Measurements from ENCODE around the gene SERPINB12. TPM values are rescaled to one million over a fixed set of nuclear protein-coding genes. Genes with fewer than 3 reads are reported as not detected.
A peak's percentile ranks its signal among the peaks of the same experiment; 100 is the strongest.

SERPINB12 gene
- total RNA-seq, 1 donor from 2014 or later = not detected

GRCh38 chr18:63508596-63508995, 33.6 kb upstream of the SERPINB12 start:
- Mint-ChIP-seq H3K27me3 (ENCODE audit: low read depth) (peaks cover 3% of the 10 kb centered on the region), H3K36me3 (ENCODE audit: low read depth) (no peaks in the 10 kb centered on the region), H3K9me3 (no peaks in the 10 kb centered on the region), H3K27ac (ENCODE audit: unreplicated experiment) (no peak overlapping the region), H3K4me3 (no peak overlapping the region), H3K4me1 (no peaks in the 10 kb centered on the region)
- no peak for DNase-seq (ENCODE audit: low read depth, low spot score)
- TF ChIP-seq CTCF (conservative IDR thresholded peaks at IDR 0.05) = no peak

- Mint-ChIP-seq H3K9me3 (no peaks in the 10 kb centered on the region), H3K36me3 (ENCODE audit: low read depth) (no peaks in the 10 kb centered on the region), H3K4me3 (no peak overlapping the region), H3K27ac (ENCODE audit: unreplicated experiment) (no peak overlapping the region), H3K4me1 (peaks cover 3% of the 10 kb centered on the region), H3K27me3 (ENCODE audit: low read depth) (peaks cover 3% of the 10 kb centered on the region)
- peak; percentile 46 for DNase-seq (ENCODE audit: low read depth, low spot score)
- TF ChIP-seq CTCF (conservative IDR thresholded peaks at IDR 0.05) = peak; percentile 67
Measured at GRCh38 chr18:63511285-63511684, 30.9 kb upstream of the SERPINB12 start.

- TF ChIP-seq CTCF (conservative IDR thresholded peaks at IDR 0.05) = no peak
- Mint-ChIP-seq H3K36me3 (ENCODE audit: low read depth) (no peaks in the 10 kb centered on the region), H3K4me1 (peaks cover 13% of the 10 kb centered on the region), H3K9me3 (no peaks in the 10 kb centered on the region), H3K27me3 (ENCODE audit: low read depth) (peaks cover 3% of the 10 kb centered on the region), H3K4me3 (no peak overlapping the region), H3K27ac (ENCODE audit: unreplicated experiment) (no peak overlapping the region)
- no peak for DNase-seq (ENCODE audit: low read depth, low spot score)
Measured at GRCh38 chr18:63514326-63514725, 27.8 kb upstream of the SERPINB12 start.

- no peak overlapping the region for H3K27ac Mint-ChIP-seq (ENCODE audit: unreplicated experiment)
- H3K4me1 Mint-ChIP-seq = peaks cover 13% of the 10 kb centered on the region
- H3K9me3 Mint-ChIP-seq = no peaks in the 10 kb centered on the region
- DNase-seq (ENCODE audit: low read depth, low spot score) = no peak
- no peaks in the 10 kb centered on the region for H3K36me3 Mint-ChIP-seq (ENCODE audit: low read depth)
- TF ChIP-seq CTCF (conservative IDR thresholded peaks at IDR 0.05) = peak; percentile 50
- H3K27me3 Mint-ChIP-seq (ENCODE audit: low read depth) = peaks cover 3% of the 10 kb centered on the region
- H3K4me3 Mint-ChIP-seq = no peak overlapping the region
Measured at GRCh38 chr18:63514888-63515678, 27.1 kb upstream of the SERPINB12 start.

GRCh38 chr18:63515801-63516200, 26.4 kb upstream of the SERPINB12 start:
- H3K4me3 Mint-ChIP-seq = no peak overlapping the region
- no peak for DNase-seq (ENCODE audit: low read depth, low spot score)
- no peak overlapping the region for H3K27ac Mint-ChIP-seq (ENCODE audit: unreplicated experiment)
- H3K36me3 Mint-ChIP-seq (ENCODE audit: low read depth) = no peaks in the 10 kb centered on the region
- TF ChIP-seq CTCF (conservative IDR thresholded peaks at IDR 0.05) = no peak
- peaks cover 3% of the 10 kb centered on the region for H3K27me3 Mint-ChIP-seq (ENCODE audit: low read depth)
- peaks cover 13% of the 10 kb centered on the region for H3K4me1 Mint-ChIP-seq
- H3K9me3 Mint-ChIP-seq = no peaks in the 10 kb centered on the region

Data from neural crest cell (in vitro differentiated cells).